HCT116 (cell line): ENCODE data around the gene RIMOC1. TPM values are rescaled to one million over a fixed set of nuclear protein-coding genes. Genes with fewer than 3 reads are reported as not detected.

ENCODE experiments used
- ATAC-seq: fragments of 200-7000 bp; cut with Tn5 transposase; 2 replicates; pipeline ENCODE4 v1.9.1; 2020; ENCODE audit warnings: mild to moderate bottlenecking, moderate library complexity
- BruUV-seq: library from RNA; stranded (reverse); fragments of 400-500 nt; replicated peaks from 2 replicates; lab custom pipeline; 2021; lab: Mats Ljungman, UMichigan
- CTCF ChIA-PET: fragments of 300-600 bp; sonication (Branson Sonifier 250); formaldehyde crosslinking; loops from one replicate; lab custom pipeline; 2021; ENCODE audit warnings: antibody characterized with exemption; lab: Charles Lee
- POLR2A ChIA-PET: fragments of 300-600, 350-600 bp; sonication (Branson Sonifier 250); formaldehyde crosslinking; loops from one replicate; lab custom pipeline; 2021; ENCODE audit warnings: antibody characterized with exemption; lab: Charles Lee
- RAD21 ChIA-PET, 2 experiments: fragments of 300-600 bp; sonication (Branson Sonifier 250); formaldehyde crosslinking; loops; one replicate each; lab custom pipeline; 2023; ENCODE audit warnings: low total read pairs in 2 of 2; ENCODE audit not compliant: uncharacterized antibody in 2 of 2, unreplicated experiment in 2 of 2, low non-redundant PET in 1 of 2; lab: Charles Lee
- DNase-seq: peaks from one replicate; pipeline ENCODE4 v3.0.0-alpha.2; 2010; ENCODE audit warnings: low read depth, low spot score
- H2AFZ ChIP-seq: fragments of 200-600 bp; shearing (Covaris generic), sonication (generic); 2 replicates; pipeline ENCODE4 v1.6.1; 2017; ENCODE audit warnings: low read depth, mixed run types, mixed read lengths, antibody characterized with exemption, low read length; ENCODE audit not compliant: poor library complexity, severe bottlenecking
- H3K27ac ChIP-seq: 2 replicates; pipeline ENCODE4 v1.5.1; 2012; ENCODE audit warnings: low read depth, low read length
- H3K27me3 ChIP-seq: fragments of 200-600 bp; sonication (generic); 2 replicates; pipeline ENCODE4 v1.6.1; 2016; ENCODE audit warnings: mixed run types, low read length, mixed read lengths; ENCODE audit not compliant: insufficient read depth
- H3K36me3 ChIP-seq, 2 experiments: fragments of 200-500 bp in 1 of 2; fragments of 200-600 bp in 1 of 2; sonication (Bioruptor generic) in 1 of 2; sonication (generic) in 1 of 2; 2 replicates each; pipeline versions ENCODE4 v1.5.1 to v1.6.1; 2014 to 2016; ENCODE audit warnings: low read length in 2 of 2, inconsistent platforms in 1 of 2, mixed read lengths in 1 of 2, mixed run types in 1 of 2; ENCODE audit not compliant: insufficient read depth in 2 of 2, control insufficient read depth in 1 of 2
- H3K4me1 ChIP-seq, 2 experiments: fragments of 200-600 bp in 1 of 2; sonication (generic) in 1 of 2; 2 replicates each; pipeline versions ENCODE4 v1.5.1 to v1.6.1; 2012 to 2017; ENCODE audit warnings: low read length in 2 of 2, inconsistent platforms in 1 of 2, mild to moderate bottlenecking in 1 of 2, mixed read lengths in 1 of 2, mixed run types in 1 of 2, moderate library complexity in 1 of 2; ENCODE audit not compliant: insufficient read depth in 2 of 2, control insufficient read depth in 1 of 2
- H3K4me2 ChIP-seq: fragments of 200-600 bp; sonication (generic); 2 replicates; pipeline ENCODE4 v1.6.1; 2017; ENCODE audit warnings: mixed run types, low read length, mixed read lengths
- H3K4me3 ChIP-seq, 2 experiments: fragments of 200-600 bp in 1 of 2; sonication (generic) in 1 of 2; replicated peaks in 1 of 2; 2 replicates each; pipeline ENCODE4 v1.5.1; 2011 to 2016; ENCODE audit warnings: low read length in 2 of 2, control low read depth in 1 of 2, low read depth in 1 of 2, mild to moderate bottlenecking in 1 of 2, mixed read lengths in 1 of 2, mixed run types in 1 of 2
- H3K79me2 ChIP-seq: fragments of 200-600 bp; sonication (generic); 2 replicates; pipeline ENCODE4 v1.6.1; 2017; ENCODE audit warnings: mild to moderate bottlenecking, mixed run types, low read length, moderate library complexity, mixed read lengths; ENCODE audit not compliant: insufficient read depth
- H3K9ac ChIP-seq: fragments of 200-600 bp; sonication (generic); 2 replicates; pipeline ENCODE4 v1.6.1; 2016; ENCODE audit warnings: low read length, mixed read lengths
- H3K9me2 ChIP-seq: fragments of 200-600 bp; sonication (generic), shearing (Covaris generic); 2 replicates; pipeline ENCODE4 v1.6.1; 2017; ENCODE audit warnings: mixed run types, mild to moderate bottlenecking, moderate library complexity; ENCODE audit not compliant: insufficient read depth
- H3K9me3 ChIP-seq, 2 experiments: fragments of 200-500 bp in 1 of 2; fragments of 200-600 bp in 1 of 2; sonication (Bioruptor generic) in 1 of 2; sonication (generic) in 1 of 2; 2 replicates each; pipeline ENCODE4 v1.6.1; 2014 to 2017; ENCODE audit warnings: low read length in 2 of 2, mixed read lengths in 2 of 2, inconsistent platforms in 1 of 2, low read depth in 1 of 2, mild to moderate bottlenecking in 1 of 2, mixed run types in 1 of 2, moderate library complexity in 1 of 2; ENCODE audit not compliant: control insufficient read depth in 1 of 2, insufficient read depth in 1 of 2
- H4K20me1 ChIP-seq: fragments of 200-600 bp; sonication (generic), shearing (Covaris generic); 2 replicates; pipeline ENCODE4 v1.6.1; 2017; ENCODE audit warnings: mixed run types, mild to moderate bottlenecking, moderate library complexity; ENCODE audit not compliant: insufficient read depth
- CBX3 ChIP-seq: IDR thresholded peaks from 2 replicates; pipeline ENCODE4 v1.6.1; 2012; ENCODE audit warnings: low read depth
- CEBPB ChIP-seq: IDR thresholded peaks from 2 replicates; pipeline ENCODE4 v1.6.1; 2012; ENCODE audit warnings: low read depth
- EGR1 ChIP-seq: IDR thresholded peaks from 2 replicates; pipeline ENCODE4 v1.6.1; 2012; ENCODE audit warnings: low read depth
- ELF1 ChIP-seq: IDR thresholded peaks from 2 replicates; pipeline ENCODE4 v1.6.1; 2012; ENCODE audit warnings: low read depth, borderline replicate concordance
- EZH2 ChIP-seq: fragments of 200-600 bp; sonication (generic); IDR thresholded peaks from 2 replicates; pipeline ENCODE4 v1.6.1; 2017; ENCODE audit warnings: antibody characterized with exemption, mixed run types
- EZH2phosphoT487 ChIP-seq: fragments of 200-600 bp; IDR thresholded peaks from 2 replicates; pipeline ENCODE4 v1.6.1; 2018; ENCODE audit warnings: antibody characterized with exemption, borderline replicate concordance
- FOSL1 ChIP-seq: IDR thresholded peaks from 2 replicates; pipeline ENCODE4 v1.6.1; 2012; ENCODE audit warnings: low read depth
- POLR2A ChIP-seq: IDR thresholded peaks from 2 replicates; pipeline ENCODE4 v1.7.0; 2011; ENCODE audit warnings: borderline replicate concordance; ENCODE audit not compliant: insufficient read depth, insufficient read length; ENCODE audit errors: extremely low read depth
- POLR2AphosphoS5 ChIP-seq: IDR thresholded peaks from 2 replicates; pipeline ENCODE4 v1.6.1; 2011; ENCODE audit warnings: mild to moderate bottlenecking, low read depth, low read length, moderate library complexity
- RAD21 ChIP-seq: IDR thresholded peaks from 2 replicates; pipeline ENCODE4 v1.6.1; 2012; ENCODE audit warnings: low read depth, mild to moderate bottlenecking
- SIN3A ChIP-seq: IDR thresholded peaks from 2 replicates; pipeline ENCODE4 v1.6.1; 2012; ENCODE audit warnings: low read depth
- SRF ChIP-seq: IDR thresholded peaks from 2 replicates; pipeline ENCODE4 v1.6.1; 2012; ENCODE audit warnings: low read depth
- TCF7L2 ChIP-seq: IDR thresholded peaks from 2 replicates; pipeline ENCODE4 v1.7.0; 2011; ENCODE audit warnings: borderline replicate concordance, inconsistent platforms; ENCODE audit not compliant: insufficient read depth, insufficient read length; ENCODE audit errors: extremely low read depth
- YY1 ChIP-seq: IDR thresholded peaks from 2 replicates; pipeline ENCODE4 v1.6.1; 2011; ENCODE audit warnings: low read length, low read depth, moderate library complexity, mild to moderate bottlenecking; ENCODE audit not compliant: insufficient replicate concordance; ENCODE audit errors: extremely low read depth
- ZNF274 ChIP-seq: fragments of 200-500 bp; sonication (Bioruptor generic); IDR thresholded peaks from 2 replicates; pipeline ENCODE4 v1.6.1; 2014; ENCODE audit warnings: mild to moderate bottlenecking, low read depth, low read length, inconsistent platforms
- intact Hi-C: fragments of 100-400 bp; cut with micrococcal nuclease; formaldehyde crosslinking; loops from 2 replicates; pipeline ENCODE4 v1.10.0; 2022
- total RNA-seq: library from RNA; stranded (reverse); gene quantifications from one replicate; pipeline ENCODE4 v1.2.1, GENCODE V29; 2021; ENCODE audit not compliant: unreplicated experiment
- TF ChIP-seq, protein P1 (sequence below): IDR thresholded peaks from 2 replicates; pipeline ENCODE4 v1.6.1; 2012
- TF ChIP-seq, protein P2 (sequence below): IDR thresholded peaks from 2 replicates; pipeline ENCODE4 v1.6.1; 2012
- TF ChIP-seq, protein P3 (sequence below), 3 experiments: fragments of 200-600 bp in 1 of 3; sonication (generic) in 1 of 3; IDR thresholded peaks in 2 of 3; conservative IDR thresholded peaks in 1 of 3; 2 replicates each; pipeline ENCODE4 v1.5.1; 2012 to 2017; ENCODE audit warnings: low read depth in 2 of 3, low read length in 2 of 3, antibody characterized with exemption in 1 of 3, borderline replicate concordance in 1 of 3, control low read depth in 1 of 3, mild to moderate bottlenecking in 1 of 3, mixed read lengths in 1 of 3, mixed run types in 1 of 3, moderate library complexity in 1 of 3; ENCODE audit not compliant: insufficient read depth in 1 of 3

RIMOC1 gene
- total RNA-seq, 1 experiment from 2014 or later = 28.2 TPM

DNA sequence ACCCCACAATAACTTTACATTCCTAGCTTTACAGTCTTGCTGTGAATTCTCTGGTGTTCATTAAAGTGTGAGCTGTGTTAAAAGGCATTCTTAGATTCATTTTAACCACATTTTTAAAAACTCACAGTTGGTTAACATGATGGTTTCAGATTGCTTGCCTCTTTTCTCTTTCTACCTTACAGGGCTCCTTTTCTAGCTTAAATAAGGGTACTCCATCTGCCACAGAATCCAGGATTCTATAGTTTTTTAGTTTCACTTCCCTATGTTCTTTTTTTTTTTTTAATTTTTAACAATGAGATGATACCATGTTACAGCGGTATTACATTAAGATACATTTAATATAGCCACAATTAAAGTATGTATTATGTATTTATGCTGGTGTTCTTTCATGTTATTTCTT, 17.0 kb downstream of the RIMOC1 start:
- no peak for DNase-seq
- Histone ChIP-seq H3K4me1 (peaks cover 3 to 12% of the 10 kb centered on the region in 2 experiments; a peak in 3 of 4 replicates), H3K4me3 (no peak overlapping the region), H3K4me2 (no peak overlapping the region)
- POLR2A ChIA-PET = no interaction called here
- TF ChIP-seq ELF1 (no peak), FOSL1 (no peak), SIN3A (no peak), POLR2AphosphoS5 (no peak), CBX3 (no peak), CEBPB (no peak), RAD21 (no peak), EZH2phosphoT487 (no peak)
- TF ChIP-seq, protein P1, sequence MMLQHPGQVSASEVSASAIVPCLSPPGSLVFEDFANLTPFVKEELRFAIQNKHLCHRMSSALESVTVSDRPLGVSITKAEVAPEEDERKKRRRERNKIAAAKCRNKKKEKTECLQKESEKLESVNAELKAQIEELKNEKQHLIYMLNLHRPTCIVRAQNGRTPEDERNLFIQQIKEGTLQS = no peak
- TF ChIP-seq, all 23 proteins: peak for 0
- ATAC-seq = no peak
- H3K79me2 ChIP-seq = no peaks in the 10 kb centered on the region
- H3K9ac ChIP-seq = no peak overlapping the region
- ChIA-PET RAD21 (no interaction called here), CTCF (no interaction called here)
- H3K36me3 ChIP-seq = peaks cover 7 to 19% of the 10 kb centered on the region in 2 experiments; a peak in 2 of 4 replicates
- no peaks in the 10 kb centered on the region for H3K9me3 ChIP-seq
- H3K9me2 ChIP-seq = no peaks in the 10 kb centered on the region
- intact Hi-C loops = no loop called here
- no peaks in the 10 kb centered on the region for H4K20me1 ChIP-seq
- no peak overlapping the region for H3K27ac ChIP-seq
- no peak overlapping the region for H2AFZ ChIP-seq
- no peaks in the 10 kb centered on the region for H3K27me3 ChIP-seq
- no TSS peak for BruUV-seq

DNA sequence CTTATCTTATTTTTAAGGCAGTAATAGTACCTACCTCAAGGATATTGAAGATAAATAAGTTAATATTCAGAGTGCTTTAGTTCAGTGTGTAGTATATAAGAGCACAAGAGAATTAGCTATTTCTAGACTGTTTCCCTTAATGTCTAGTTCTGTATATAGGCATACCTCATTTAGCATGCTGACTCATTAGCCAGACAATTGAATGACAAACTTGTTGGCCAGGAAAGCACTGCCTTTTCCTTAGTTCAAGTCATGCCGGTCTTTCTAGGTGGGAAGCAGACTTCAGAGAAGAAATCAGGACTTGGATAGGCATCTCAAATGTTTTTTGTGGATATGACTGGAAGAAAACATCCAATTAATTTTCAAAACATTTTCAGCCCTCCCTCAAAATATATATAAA, 17.7 kb downstream of the RIMOC1 start:
- no peaks in the 10 kb centered on the region for H3K9me2 ChIP-seq
- no TSS peak for BruUV-seq
- H3K4me3 ChIP-seq = no peak overlapping the region
- H3K9me3 ChIP-seq = no peaks in the 10 kb centered on the region
- POLR2A ChIA-PET = no interaction called here
- no peaks in the 10 kb centered on the region for H3K27me3 ChIP-seq
- no peak overlapping the region for H3K4me2 ChIP-seq
- intact Hi-C loops = no loop called here
- RAD21 ChIA-PET = no interaction called here
- no peak overlapping the region for H3K9ac ChIP-seq
- no peaks in the 10 kb centered on the region for H3K79me2 ChIP-seq
- peaks cover 3 to 12% of the 10 kb centered on the region in 2 experiments; a peak in 3 of 4 replicates for H3K4me1 ChIP-seq
- no peak overlapping the region for H2AFZ ChIP-seq
- CTCF ChIA-PET = no interaction called here
- peaks cover 3 to 18% of the 10 kb centered on the region in 2 experiments; a peak in 2 of 4 replicates for H3K36me3 ChIP-seq
- H3K27ac ChIP-seq = no peak overlapping the region
- ATAC-seq = no peak
- no peaks in the 10 kb centered on the region for H4K20me1 ChIP-seq
- DNase-seq = no peak
- TF ChIP-seq, protein P2, sequence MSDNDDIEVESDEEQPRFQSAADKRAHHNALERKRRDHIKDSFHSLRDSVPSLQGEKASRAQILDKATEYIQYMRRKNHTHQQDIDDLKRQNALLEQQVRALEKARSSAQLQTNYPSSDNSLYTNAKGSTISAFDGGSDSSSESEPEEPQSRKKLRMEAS = no peak
- TF ChIP-seq YY1 = no peak
- TF ChIP-seq EZH2 = no peak
- TF ChIP-seq CEBPB = no peak
- TF ChIP-seq SRF = no peak
- TF ChIP-seq ZNF274 = no peak
- TF ChIP-seq EZH2phosphoT487 = no peak
- no peak for TF ChIP-seq TCF7L2
- no peak for TF ChIP-seq FOSL1
- TF ChIP-seq, protein P3, sequence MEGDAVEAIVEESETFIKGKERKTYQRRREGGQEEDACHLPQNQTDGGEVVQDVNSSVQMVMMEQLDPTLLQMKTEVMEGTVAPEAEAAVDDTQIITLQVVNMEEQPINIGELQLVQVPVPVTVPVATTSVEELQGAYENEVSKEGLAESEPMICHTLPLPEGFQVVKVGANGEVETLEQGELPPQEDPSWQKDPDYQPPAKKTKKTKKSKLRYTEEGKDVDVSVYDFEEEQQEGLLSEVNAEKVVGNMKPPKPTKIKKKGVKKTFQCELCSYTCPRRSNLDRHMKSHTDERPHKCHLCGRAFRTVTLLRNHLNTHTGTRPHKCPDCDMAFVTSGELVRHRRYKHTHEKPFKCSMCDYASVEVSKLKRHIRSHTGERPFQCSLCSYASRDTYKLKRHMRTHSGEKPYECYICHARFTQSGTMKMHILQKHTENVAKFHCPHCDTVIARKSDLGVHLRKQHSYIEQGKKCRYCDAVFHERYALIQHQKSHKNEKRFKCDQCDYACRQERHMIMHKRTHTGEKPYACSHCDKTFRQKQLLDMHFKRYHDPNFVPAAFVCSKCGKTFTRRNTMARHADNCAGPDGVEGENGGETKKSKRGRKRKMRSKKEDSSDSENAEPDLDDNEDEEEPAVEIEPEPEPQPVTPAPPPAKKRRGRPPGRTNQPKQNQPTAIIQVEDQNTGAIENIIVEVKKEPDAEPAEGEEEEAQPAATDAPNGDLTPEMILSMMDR (IDR thresholded peaks at IDR 0.05 in 2 of 3, conservative IDR thresholded peaks at IDR 0.05 in 1 of 3; ENCODE audit: borderline replicate concordance in 1 of 3, insufficient read depth in 1 of 3, low read depth in 2 of 3, low read length in 2 of 3) = no peak
- no peak for TF ChIP-seq POLR2A
- TF ChIP-seq EGR1 = no peak
- TF ChIP-seq, protein P1 = no peak
- TF ChIP-seq CBX3 = no peak
